Epithelial cell of proximal tubule (primary cell): Measurements from ENCODE around the gene LLGL2. TPM values are rescaled to one million over a fixed set of nuclear protein-coding genes. Genes with fewer than 3 reads are reported as not detected.
"Not testable (repeated sequence)": the region's sequence is repeated elsewhere in the genome, so short reads cannot be mapped to it uniquely, and the experiment has no call there.

ENCODE experiments used
- DNase-seq: peaks from one replicate; pipeline ENCODE4 v3.0.0-alpha.2; 2011; ENCODE audit warnings: low read depth
- H3K4me3 ChIP-seq: 2 replicates; pipeline ENCODE4 v1.5.1; 2011; ENCODE audit warnings: low read depth, mild to moderate bottlenecking, low read length
- total RNA-seq: library from RNA; depleted of rRNA; stranded (reverse); fragments of >200 nt; gene quantifications from 2 replicates; pipeline ENCODE4 v1.2.3, GENCODE V29; 2015
- TF ChIP-seq, protein P1 (sequence below): conservative IDR thresholded peaks from 2 replicates; pipeline ENCODE4 v1.5.1; 2012; ENCODE audit warnings: low read depth, mild to moderate bottlenecking, low read length

Gene LLGL2
- total RNA-seq, 1 donor from 2014 or later, result 64.7 TPM

DNA sequence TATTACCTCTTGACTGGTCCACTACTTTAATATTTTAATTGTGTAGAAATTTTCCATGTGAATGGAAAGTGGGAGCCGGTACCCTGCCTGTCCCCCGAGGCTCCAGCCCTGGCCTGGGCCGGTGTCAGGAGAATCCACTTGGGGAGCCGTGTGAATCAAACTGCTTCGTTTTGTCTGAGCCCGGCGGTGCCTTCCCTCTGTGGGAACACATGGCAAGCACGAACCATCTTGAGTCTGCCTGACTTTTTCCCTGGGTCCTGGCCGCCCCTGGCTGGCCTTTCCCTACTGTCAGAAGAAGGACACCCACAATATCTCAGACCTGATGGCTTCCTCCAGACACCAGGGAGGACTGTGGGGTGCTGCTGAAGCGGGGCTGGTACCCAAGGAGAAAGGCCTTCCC, 49.7 kb downstream of the LLGL2 start:
- no peak overlapping the region for H3K4me3 ChIP-seq
- DNase-seq, result no peak
- TF ChIP-seq, protein P1, sequence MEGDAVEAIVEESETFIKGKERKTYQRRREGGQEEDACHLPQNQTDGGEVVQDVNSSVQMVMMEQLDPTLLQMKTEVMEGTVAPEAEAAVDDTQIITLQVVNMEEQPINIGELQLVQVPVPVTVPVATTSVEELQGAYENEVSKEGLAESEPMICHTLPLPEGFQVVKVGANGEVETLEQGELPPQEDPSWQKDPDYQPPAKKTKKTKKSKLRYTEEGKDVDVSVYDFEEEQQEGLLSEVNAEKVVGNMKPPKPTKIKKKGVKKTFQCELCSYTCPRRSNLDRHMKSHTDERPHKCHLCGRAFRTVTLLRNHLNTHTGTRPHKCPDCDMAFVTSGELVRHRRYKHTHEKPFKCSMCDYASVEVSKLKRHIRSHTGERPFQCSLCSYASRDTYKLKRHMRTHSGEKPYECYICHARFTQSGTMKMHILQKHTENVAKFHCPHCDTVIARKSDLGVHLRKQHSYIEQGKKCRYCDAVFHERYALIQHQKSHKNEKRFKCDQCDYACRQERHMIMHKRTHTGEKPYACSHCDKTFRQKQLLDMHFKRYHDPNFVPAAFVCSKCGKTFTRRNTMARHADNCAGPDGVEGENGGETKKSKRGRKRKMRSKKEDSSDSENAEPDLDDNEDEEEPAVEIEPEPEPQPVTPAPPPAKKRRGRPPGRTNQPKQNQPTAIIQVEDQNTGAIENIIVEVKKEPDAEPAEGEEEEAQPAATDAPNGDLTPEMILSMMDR, result no peak

GRCh38 chr17:75575728-75576127, 50.2 kb downstream of the LLGL2 start:
- TF ChIP-seq, protein P1, result no peak
- H3K4me3 ChIP-seq, result no peak overlapping the region
- DNase-seq, result no peak

- no peak overlapping the region for H3K4me3 ChIP-seq
- TF ChIP-seq, protein P1, result no peak
- DNase-seq, result no peak
These were observed 51.2 kb downstream of the LLGL2 start for GRCh38 chr17:75576661-75577060.

DNA sequence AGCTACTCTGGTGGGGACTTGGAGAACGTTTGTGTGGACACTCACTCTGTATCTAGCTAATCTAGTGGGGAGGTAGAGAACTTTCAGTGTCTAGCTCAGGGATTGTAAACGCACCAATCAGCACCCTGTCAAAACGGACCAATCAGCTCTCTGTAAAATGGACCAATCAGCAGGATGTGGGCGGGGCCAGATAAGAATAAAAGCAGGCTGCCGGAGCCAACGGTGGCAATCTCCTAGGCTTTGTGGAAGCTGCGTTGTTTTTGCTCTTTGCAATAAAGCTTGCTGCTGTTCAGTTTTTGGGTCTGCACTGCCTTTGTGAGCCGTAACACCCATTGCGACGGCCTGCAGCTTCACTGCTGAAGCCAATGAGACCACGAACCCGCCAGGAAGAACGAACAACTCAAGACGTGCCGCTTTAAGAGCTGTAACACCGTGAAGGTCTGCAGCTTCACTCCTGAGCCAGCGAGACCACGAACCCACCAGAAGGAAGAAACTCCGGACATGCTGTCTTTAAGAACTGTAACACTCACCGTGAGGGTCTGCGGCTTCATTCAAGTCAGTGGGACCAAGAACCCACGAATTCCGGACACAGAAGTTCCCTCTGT, 55.7 kb downstream of the LLGL2 start:
- not testable (repeated sequence) for H3K4me3 ChIP-seq, DNase-seq

GRCh38 chr17:75583197-75583596, 57.7 kb downstream of the LLGL2 start:
- not testable (repeated sequence) for DNase-seq, H3K4me3 ChIP-seq

- no peak for DNase-seq
- TF ChIP-seq, protein P1, result no peak
- H3K4me3 ChIP-seq, result no peak overlapping the region
These were observed 59.3 kb downstream of the LLGL2 start for GRCh38 chr17:75584849-75585175.

DNA sequence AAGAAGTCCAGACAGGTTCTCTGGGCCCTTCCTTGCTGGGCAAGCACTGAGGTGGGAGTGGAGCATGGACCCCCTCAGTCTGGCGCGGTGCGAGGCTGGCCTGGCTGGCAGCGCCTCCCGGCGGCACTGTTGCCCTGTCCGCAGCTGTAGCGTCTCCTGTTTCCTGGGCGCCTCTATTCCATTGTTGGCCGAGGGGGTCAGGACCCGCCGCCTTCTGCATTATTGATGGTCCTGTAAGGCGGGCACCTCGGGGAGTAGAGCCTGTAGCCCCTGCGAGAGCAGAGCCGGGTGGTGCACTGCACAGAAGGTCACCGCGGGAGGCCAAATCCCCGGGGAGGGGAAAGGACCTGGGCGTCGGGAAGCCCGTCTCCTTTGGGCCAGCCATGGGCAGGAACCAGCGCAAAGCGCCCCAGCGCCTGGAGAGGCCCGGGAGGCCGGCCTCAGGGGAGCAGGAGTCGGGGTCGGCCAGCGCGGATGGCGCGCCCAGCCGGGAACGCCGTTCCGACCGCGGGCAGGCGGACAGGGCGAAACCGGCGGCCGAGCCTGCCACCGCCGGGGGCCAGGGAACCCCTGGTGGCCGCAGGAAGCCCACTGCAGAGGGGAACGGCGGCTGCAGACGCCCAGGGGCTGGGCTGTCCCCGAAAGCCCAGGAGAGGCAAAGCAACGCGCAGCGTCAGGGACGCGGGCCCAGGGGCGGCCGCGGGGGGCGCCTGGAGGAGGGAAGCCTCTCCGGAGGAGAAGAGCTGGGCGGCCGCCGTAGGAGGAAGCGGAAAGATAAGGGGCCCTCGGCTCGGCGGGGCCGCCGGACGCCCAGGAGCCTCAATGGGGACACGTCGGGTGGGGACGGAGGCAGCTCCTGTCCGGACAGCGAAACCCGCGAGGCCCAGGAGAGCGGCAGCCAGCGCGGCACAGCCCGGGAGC, 62.4 kb downstream of the LLGL2 start, which contains the start of gene MYO15B:
Gene MYO15B, plus strand, starts transcription at position 126 of the 921 bp plus-strand sequence. Its CDS starts 258 bp downstream, at position 384.
- DNase-seq, result no peak
- TF ChIP-seq, protein P1, result no peak
- no peak within 1 kb of the TSS for H3K4me3 ChIP-seq

- DNase-seq, result no peak
- TF ChIP-seq, protein P1, result no peak
- peak overlapping the region; percentile 16 for H3K4me3 ChIP-seq
These were observed 63.1 kb downstream of the LLGL2 start for GRCh38 chr17:75588596-75589011.
